GM23338 (cell line): ENCODE data around the gene NUTM2E. TPM values are rescaled to one million over a fixed set of nuclear protein-coding genes. Genes with fewer than 3 reads are reported as not detected.
"Not testable (repeated sequence)": the region's sequence is repeated elsewhere in the genome, so short reads cannot be mapped to it uniquely, and the experiment has no call there.

Source experiments
- ATAC-seq: fragments of 200-7000 bp; cut with Tn5 transposase; 3 replicates; pipeline ENCODE4 v1.9.1; 2020
- DNase-seq: peaks from one replicate; pipeline ENCODE4 v3.0.0-alpha.2; 2015; ENCODE audit warnings: low spot score
- H2AFZ ChIP-seq: fragments of 200-600 bp; sonication (generic); 2 replicates; pipeline ENCODE4 v1.8.0; 2016; ENCODE audit warnings: antibody characterized with exemption, mild to moderate bottlenecking, moderate library complexity
- H3F3A ChIP-seq: fragments of 200-600 bp; sonication (generic); replicated peaks from 2 replicates; pipeline ENCODE4 v1.8.0; 2017; ENCODE audit warnings: antibody characterized with exemption, mixed run types, low read depth
- H3K27ac ChIP-seq: fragments of 200-600 bp; sonication (generic); 2 replicates; pipeline ENCODE4 v1.6.1; 2016; ENCODE audit warnings: low read depth
- H3K27me3 ChIP-seq: fragments of 200-600 bp; sonication (generic); 2 replicates; pipeline ENCODE4 v1.8.0; 2016; ENCODE audit warnings: mild to moderate bottlenecking, mixed run types, moderate library complexity; ENCODE audit not compliant: insufficient read depth
- H3K36me3 ChIP-seq: fragments of 200-600 bp; sonication (generic); 2 replicates; pipeline ENCODE4 v1.8.0; 2016; ENCODE audit warnings: mild to moderate bottlenecking; ENCODE audit not compliant: insufficient read depth
- H3K4me1 ChIP-seq: fragments of 200-600 bp; sonication (generic); 2 replicates; pipeline ENCODE4 v1.8.0; 2016; ENCODE audit warnings: mild to moderate bottlenecking, moderate library complexity; ENCODE audit not compliant: insufficient read depth
- H3K4me2 ChIP-seq: fragments of 200-600 bp; sonication (generic); 2 replicates; pipeline ENCODE4 v1.7.1; 2017; ENCODE audit warnings: mixed run types
- H3K4me3 ChIP-seq: fragments of 200-600 bp; sonication (generic); 2 replicates; pipeline ENCODE4 v1.6.1; 2016; ENCODE audit warnings: mixed run types
- H3K79me2 ChIP-seq: fragments of 200-600 bp; sonication (generic); replicated peaks from 2 replicates; pipeline ENCODE4 v1.8.0; 2017; ENCODE audit warnings: mild to moderate bottlenecking; ENCODE audit not compliant: insufficient read depth
- H3K9me2 ChIP-seq: fragments of 200-600 bp; sonication (generic); 2 replicates; pipeline ENCODE4 v1.8.0; 2017; ENCODE audit not compliant: insufficient read depth
- H4K20me1 ChIP-seq: fragments of 200-600 bp; sonication (generic); replicated peaks from 2 replicates; pipeline ENCODE4 v1.8.0; 2017; ENCODE audit warnings: mild to moderate bottlenecking; ENCODE audit not compliant: insufficient read depth
- H3K27ac Mint-ChIP-seq: 2 replicates; pipeline ENCODE4 v1.8.0; 2020; ENCODE audit warnings: inconsistent platforms, mild to moderate bottlenecking, moderate library complexity, mixed read lengths
- H3K27me3 Mint-ChIP-seq: 3 replicates; pipeline ENCODE4 v1.8.0; 2022; ENCODE audit warnings: low read depth, mild to moderate bottlenecking, moderate library complexity, mixed read lengths, inconsistent platforms; ENCODE audit not compliant: insufficient read depth, poor library complexity
- H3K36me3 Mint-ChIP-seq: 3 replicates; pipeline ENCODE4 v1.8.0; 2021; ENCODE audit warnings: low read depth, mild to moderate bottlenecking, inconsistent platforms, moderate library complexity, mixed read lengths
- H3K4me1 Mint-ChIP-seq: 3 replicates; pipeline ENCODE4 v1.8.0; 2020; ENCODE audit warnings: mild to moderate bottlenecking, inconsistent platforms, mixed read lengths
- H3K4me3 Mint-ChIP-seq: 3 replicates; pipeline ENCODE4 v1.8.0; 2021; ENCODE audit warnings: moderate library complexity, mild to moderate bottlenecking, inconsistent platforms, mixed read lengths
- H3K9me3 Mint-ChIP-seq: 3 replicates; pipeline ENCODE4 v1.8.0; 2020; ENCODE audit warnings: moderate library complexity, mild to moderate bottlenecking, inconsistent platforms, mixed read lengths
- polyA plus RNA-seq: library from polyadenylated mRNA; unstranded; fragments of >200 nt; fragmentation: Nextera tagmentation; extraction: Ambion mirVana; gene quantifications from 2 replicates; pipeline ENCODE4 v1.2.1, GENCODE V29; 2016
- total RNA-seq: library from RNA; depleted of rRNA; stranded (reverse); fragments of >200 nt; shearing (Covaris generic); gene quantifications from 2 replicates; pipeline ENCODE4 v1.2.3, GENCODE V29; 2014; rRNA removed

The NUTM2E gene
- total and polyA plus RNA-seq, 2 experiments from 2014 or later = 0.18 TPM; not detected in 1

DNA sequence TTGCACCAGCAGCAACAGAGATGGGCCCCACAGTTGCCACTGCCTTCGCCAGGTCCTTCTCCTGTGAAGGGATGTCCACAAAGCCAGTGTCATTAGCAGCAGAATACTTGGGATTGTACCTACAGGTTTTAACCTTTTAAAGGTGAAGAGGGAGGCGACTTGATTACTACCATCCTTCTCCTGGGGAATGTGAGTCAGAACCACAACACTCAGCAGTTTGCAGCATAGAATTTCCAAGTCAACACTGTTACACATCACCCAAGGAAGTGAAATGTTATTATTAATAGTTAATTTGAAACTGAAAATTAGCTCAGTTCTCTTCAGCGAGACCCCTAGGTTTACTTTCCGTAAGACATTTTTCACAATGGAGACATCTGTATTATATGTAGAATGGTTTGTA lies 45.2 kb downstream of the NUTM2E start:
- not testable (repeated sequence) for H3K27me3 ChIP-seq, H4K20me1 ChIP-seq, H2AFZ ChIP-seq, ATAC-seq, H3K79me2 ChIP-seq, H3K27me3 Mint-ChIP-seq, H3K27ac Mint-ChIP-seq, H3K4me1 Mint-ChIP-seq, H3K27ac ChIP-seq, H3K4me3 Mint-ChIP-seq, H3K9me3 Mint-ChIP-seq, H3K4me1 ChIP-seq, H3K9me2 ChIP-seq, H3K36me3 Mint-ChIP-seq, H3K4me3 ChIP-seq, H3K4me2 ChIP-seq, H3K36me3 ChIP-seq, DNase-seq, H3F3A ChIP-seq

Other genes with a start within 250 kb of the NUTM2E start
- not detected in 2 replicates for gene SFTPA1, start 215.8 kb upstream of the NUTM2E start, total RNA-seq
- not detected in 2 replicates for gene SFTPA1, start 215.8 kb upstream of the NUTM2E start, polyA plus RNA-seq
- gene NUTM2B, start 123.5 kb upstream of the NUTM2E start, total RNA-seq = 0.35 TPM in 1 of 2 replicates, not detected in the other
- not detected in 2 replicates for gene NUTM2B, start 123.5 kb upstream of the NUTM2E start, polyA plus RNA-seq
- 0.70 TPM in 1 of 2 replicates, not detected in the other for gene SFTPD, start 122.4 kb downstream of the NUTM2E start, total RNA-seq
- gene SFTPD, start 122.4 kb downstream of the NUTM2E start, polyA plus RNA-seq = 0.23 TPM in 1 of 2 replicates, not detected in the other